ENCODE data around the gene BAX.

The BAX gene

DNA sequence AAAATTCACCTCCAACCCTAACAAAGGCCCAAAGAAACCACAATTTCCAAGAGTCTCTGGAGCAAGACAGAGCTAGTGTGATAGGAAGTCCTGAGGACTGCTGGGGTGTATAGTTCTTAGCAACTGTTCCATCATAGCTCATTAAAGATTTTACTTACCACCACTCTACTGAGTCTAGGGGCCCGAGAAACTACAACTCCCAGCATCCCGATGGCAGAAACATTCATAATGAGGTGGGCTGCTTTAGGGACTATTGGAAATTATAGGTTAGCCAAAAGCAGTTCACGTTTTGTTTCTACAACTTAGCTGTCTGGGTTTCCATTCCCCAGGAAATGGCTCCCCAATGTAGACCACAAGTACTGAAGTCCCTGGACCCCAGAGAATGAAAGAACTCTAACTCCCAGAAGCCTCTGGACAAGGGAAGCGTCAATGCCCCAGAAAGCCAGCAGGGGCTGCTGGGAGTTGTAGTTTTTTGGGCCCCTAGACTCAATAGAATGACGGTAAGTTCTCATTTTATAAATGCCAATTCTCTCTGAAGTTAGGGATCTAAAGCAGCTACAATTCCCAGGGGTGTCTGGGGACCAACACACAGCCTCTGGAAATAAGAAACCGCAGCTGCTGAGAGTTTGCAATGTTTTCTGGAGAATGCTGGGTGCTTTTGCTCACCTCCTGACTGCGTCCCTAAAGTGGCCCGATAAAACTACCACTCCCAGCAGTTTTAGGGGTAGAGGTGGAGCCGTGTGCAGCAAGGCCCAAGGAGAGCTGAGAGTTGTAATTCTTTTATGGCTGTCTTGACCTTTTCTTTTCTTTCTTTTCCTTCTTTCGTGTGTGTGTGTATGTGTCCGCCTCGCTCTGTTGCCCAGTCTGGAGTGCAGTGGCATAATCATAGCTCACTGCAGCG lies 21.5 kb downstream of the BAX start:
- Mint-ChIP-seq H3K9me3 (no peaks in the 10 kb centered on the region), H3K27ac (no peak overlapping the region), H3K27me3 (no peaks in the 10 kb centered on the region), H3K4me3 (no peak overlapping the region), H3K4me1 (peaks cover 28% of the 10 kb centered on the region)
- DNase-seq (no peak), ATAC-seq (peak; percentile 71)

DNA sequence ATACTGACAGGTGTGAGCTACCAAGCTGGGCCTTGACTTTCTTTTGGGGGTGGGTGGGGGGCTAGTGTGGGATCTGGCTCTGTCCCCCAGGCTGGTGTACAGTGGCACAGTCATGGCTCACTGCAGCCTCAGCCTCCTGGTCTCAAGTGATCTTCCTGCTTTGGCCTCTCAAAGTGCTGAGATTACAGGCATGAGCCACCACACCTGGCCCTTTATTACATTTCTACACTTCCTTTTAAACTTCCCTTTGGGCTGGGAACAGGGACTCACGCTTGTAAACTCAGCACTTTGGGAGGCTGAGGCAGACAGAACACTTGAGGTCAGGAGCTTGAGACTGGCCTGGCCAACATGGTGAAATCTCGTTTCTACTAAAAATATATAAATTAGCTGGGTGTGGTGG lies 22.4 kb downstream of the BAX start:
- no peak overlapping the region for H3K4me3 Mint-ChIP-seq
- ATAC-seq: no peak
- no peak for DNase-seq
- H3K27me3 Mint-ChIP-seq: no peaks in the 10 kb centered on the region
- H3K4me1 Mint-ChIP-seq: peaks cover 28% of the 10 kb centered on the region
- H3K9me3 Mint-ChIP-seq: no peaks in the 10 kb centered on the region
- H3K27ac Mint-ChIP-seq: no peak overlapping the region

DNA sequence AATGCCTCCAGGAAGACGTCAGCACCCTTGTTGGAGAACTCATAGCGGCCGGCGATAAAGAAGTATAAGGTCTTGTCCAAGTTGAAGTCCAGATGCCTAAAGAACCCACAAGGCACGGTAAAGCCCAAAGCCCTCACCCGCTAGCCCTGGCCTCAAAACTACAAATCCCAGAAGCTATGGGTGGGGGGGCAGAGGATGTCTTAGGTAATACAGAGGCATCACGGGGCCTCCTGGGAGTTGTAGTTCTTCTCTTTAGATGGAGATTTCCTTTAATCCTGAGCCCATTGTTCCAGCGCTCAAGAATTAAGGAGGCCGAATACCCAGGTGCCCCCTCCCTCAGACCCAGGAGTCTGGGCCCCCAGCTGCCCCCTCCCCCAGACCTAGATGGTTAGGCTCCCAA lies 27.6 kb downstream of the BAX start:
- no peaks in the 10 kb centered on the region for H3K9me3 Mint-ChIP-seq
- H3K4me1 Mint-ChIP-seq: peaks cover 26% of the 10 kb centered on the region
- no peaks in the 10 kb centered on the region for H3K27me3 Mint-ChIP-seq
- H3K4me3 Mint-ChIP-seq: no peak overlapping the region
- ATAC-seq: no peak
- H3K27ac Mint-ChIP-seq: no peak overlapping the region
- DNase-seq: no peak

DNA sequence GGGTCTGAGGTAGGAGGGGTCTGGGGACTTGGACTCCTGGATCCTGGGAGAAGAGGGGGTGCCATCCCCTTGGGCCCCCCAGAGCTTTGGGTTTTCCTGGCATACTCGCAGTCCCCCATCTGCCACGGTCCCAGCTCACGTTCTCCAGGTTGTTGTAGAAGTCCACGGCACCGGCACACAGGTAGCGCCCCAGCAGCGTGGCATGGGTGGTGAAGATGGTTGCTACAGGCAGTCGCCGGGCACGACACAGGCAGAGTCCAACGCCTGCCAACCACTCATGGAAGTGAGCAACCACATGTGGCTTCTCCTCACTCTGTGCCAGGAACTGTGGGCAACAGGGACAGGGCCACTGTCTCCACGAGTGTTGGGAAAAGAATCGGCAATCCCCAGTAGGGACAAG lies 31.0 kb downstream of the BAX start:
- Mint-ChIP-seq H3K9me3 (no peaks in the 10 kb centered on the region), H3K4me1 (peaks cover 30% of the 10 kb centered on the region), H3K27ac (peak overlapping the region in 1 of 2 donors; percentile 48), H3K4me3 (no peak overlapping the region), H3K27me3 (no peaks in the 10 kb centered on the region)
- ATAC-seq (no peak), DNase-seq (no peak)

DNA sequence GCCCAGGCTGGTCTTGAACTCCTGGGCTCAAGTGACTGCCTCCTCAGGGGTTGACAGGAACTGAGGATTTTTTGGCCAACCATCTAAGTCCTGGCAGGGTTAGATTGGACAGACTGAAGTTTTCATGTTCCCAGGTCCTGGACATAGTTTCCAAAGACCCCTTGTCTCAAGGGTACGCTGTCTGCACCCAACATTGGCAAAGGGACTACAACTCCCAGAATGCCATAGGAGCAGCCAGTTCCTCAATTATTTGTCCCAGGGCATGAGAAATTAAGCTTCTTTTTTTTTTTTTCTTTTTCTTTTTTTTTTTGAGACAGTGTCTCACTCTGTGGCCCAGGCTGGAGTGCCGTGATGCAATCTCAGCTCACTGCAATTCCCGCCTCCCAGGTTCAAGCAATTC lies 31.5 kb downstream of the BAX start:
- DNase-seq (no peak), ATAC-seq (no peak)
- no peaks in the 10 kb centered on the region for H3K27me3 Mint-ChIP-seq
- H3K4me1 Mint-ChIP-seq: peaks cover 35% of the 10 kb centered on the region
- H3K4me3 Mint-ChIP-seq: no peak overlapping the region
- H3K9me3 Mint-ChIP-seq: no peaks in the 10 kb centered on the region
- H3K27ac Mint-ChIP-seq: no peak overlapping the region

DNA sequence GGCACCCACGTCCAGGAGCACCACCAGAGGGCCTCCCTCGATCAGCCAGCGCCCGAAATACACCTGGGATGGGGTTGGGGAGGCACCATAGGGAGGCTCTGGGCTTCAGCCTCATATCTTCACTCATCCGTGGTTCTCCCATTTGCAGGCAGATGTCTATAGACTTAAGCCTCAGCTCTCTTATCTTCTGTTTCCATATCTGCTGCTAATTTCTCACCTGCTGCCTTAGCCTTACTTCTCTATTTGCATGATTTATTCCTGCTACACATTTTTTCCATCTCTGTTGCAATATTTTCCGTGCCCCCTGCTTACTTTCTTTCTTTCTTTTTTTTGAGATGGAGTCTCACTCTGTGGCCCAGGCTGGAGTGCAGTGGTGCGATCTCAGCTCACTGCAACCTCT lies 32.6 kb downstream of the BAX start:
- Mint-ChIP-seq H3K9me3 (no peaks in the 10 kb centered on the region), H3K27ac (no peak overlapping the region), H3K4me1 (peaks cover 46% of the 10 kb centered on the region), H3K4me3 (peak overlapping the region in 1 of 2 donors; percentile 1), H3K27me3 (no peaks in the 10 kb centered on the region)
- no peak for DNase-seq
- ATAC-seq: no peak

DNA sequence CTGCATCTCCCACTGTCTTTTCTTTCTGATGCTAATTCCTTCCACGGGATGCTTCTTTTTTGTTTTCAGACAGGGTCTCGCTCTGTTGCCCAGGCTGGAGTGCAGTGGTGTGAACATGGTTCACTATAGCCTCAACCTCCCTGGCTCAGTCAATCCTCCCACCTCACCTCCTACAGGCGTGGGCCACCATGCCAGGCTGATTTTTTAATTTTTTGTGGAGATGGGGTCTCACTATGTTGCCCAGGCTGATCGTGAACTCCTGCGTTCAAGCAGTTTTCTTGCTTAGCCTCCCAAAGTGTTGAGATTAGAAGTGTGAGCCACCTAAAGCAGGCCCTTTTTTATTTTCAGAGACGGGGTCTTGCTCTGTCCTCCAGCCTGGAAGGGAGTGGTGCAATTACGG lies 33.6 kb downstream of the BAX start:
- Mint-ChIP-seq H3K9me3 (no peaks in the 10 kb centered on the region), H3K27ac (peak overlapping the region in 1 of 2 donors; percentile 91), H3K4me3 (no peak overlapping the region), H3K27me3 (no peaks in the 10 kb centered on the region), H3K4me1 (peaks cover 50% of the 10 kb centered on the region)
- DNase-seq (no peak), ATAC-seq (no peak)

DNA sequence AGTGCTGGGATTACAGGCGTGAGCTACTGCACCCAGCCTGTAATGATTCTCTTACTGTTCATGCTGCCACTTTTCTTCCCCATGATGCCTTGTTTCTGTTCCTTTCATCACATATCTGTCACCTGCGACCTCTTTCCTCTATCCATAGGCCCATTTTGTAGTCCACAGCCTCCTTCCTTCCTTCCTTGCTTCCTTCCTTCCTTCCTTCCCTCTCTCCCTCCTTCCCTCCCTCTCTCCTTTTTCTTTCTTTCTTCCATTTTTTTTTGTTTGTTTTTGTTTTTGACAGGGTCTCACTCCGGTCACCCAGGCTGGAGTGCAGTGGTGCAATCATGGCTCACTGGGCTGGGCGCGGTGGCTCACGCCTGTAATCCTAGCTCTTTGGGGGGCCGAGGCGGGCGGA lies 34.2 kb downstream of the BAX start:
- DNase-seq (no peak), ATAC-seq (no peak)
- Mint-ChIP-seq H3K9me3 (no peaks in the 10 kb centered on the region), H3K27me3 (no peaks in the 10 kb centered on the region), H3K4me3 (no peak overlapping the region), H3K4me1 (peaks cover 53% of the 10 kb centered on the region), H3K27ac (peak overlapping the region in 1 of 2 donors; percentile 84)

DNA sequence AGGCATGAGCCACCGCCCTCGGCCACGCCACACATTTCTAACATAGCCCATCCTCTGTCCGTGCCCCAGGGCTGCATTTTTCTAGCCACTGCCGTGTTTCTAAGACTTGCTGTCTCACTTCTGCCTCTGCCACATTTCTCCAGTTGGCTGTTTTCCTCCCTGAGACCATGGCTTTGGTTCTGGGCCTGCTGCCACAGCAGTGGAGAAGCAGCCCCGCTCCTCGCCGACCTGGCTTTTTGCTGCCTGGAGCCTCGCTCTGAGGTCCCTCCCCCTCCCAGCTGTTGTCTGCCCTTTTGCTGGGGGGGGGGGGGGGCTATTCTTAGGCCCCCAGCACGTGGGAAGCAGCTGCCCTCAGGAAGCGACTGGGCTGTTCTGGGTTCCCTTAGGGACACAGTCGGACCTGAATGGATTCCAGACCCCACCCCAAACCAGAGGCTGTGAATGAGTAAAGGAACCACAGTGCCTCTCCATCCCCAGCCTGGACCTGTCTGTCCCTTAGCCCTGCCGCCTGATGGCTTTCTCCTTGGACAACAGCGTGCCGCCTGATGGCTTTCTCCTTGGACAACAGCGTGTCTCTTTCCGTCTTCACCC lies 35.1 kb downstream of the BAX start:
- ATAC-seq (no peak), DNase-seq (no peak)
- no peaks in the 10 kb centered on the region for H3K27me3 Mint-ChIP-seq
- no peak overlapping the region for H3K27ac Mint-ChIP-seq
- H3K9me3 Mint-ChIP-seq: no peaks in the 10 kb centered on the region
- H3K4me1 Mint-ChIP-seq: peaks cover 62% of the 10 kb centered on the region
- H3K4me3 Mint-ChIP-seq: no peak overlapping the region

DNA sequence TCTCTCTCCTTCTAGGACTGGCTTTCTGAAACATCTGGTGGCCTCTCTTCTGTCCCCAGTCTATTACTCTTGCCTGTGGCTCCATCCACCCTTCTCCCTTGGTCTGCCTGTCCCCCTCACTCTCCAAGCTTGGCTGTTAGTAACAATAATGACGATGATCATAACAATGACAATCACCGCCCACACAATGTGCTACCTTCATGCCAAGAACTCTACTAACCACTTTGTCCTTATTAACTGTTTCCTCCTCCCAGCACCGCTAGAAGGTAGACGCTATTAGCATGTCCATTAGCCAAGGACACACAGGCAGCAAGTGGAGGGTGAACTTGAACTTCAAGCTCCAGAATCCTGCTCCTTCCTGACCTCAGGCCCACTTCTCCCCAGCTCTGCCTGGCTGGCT lies 35.7 kb downstream of the BAX start:
- no peaks in the 10 kb centered on the region for H3K9me3 Mint-ChIP-seq
- H3K27me3 Mint-ChIP-seq: no peaks in the 10 kb centered on the region
- H3K4me1 Mint-ChIP-seq: peaks cover 68% of the 10 kb centered on the region
- DNase-seq: no peak
- H3K27ac Mint-ChIP-seq: peak overlapping the region in 1 of 2 donors; percentile 0
- ATAC-seq: no peak
- no peak overlapping the region for H3K4me3 Mint-ChIP-seq

DNA sequence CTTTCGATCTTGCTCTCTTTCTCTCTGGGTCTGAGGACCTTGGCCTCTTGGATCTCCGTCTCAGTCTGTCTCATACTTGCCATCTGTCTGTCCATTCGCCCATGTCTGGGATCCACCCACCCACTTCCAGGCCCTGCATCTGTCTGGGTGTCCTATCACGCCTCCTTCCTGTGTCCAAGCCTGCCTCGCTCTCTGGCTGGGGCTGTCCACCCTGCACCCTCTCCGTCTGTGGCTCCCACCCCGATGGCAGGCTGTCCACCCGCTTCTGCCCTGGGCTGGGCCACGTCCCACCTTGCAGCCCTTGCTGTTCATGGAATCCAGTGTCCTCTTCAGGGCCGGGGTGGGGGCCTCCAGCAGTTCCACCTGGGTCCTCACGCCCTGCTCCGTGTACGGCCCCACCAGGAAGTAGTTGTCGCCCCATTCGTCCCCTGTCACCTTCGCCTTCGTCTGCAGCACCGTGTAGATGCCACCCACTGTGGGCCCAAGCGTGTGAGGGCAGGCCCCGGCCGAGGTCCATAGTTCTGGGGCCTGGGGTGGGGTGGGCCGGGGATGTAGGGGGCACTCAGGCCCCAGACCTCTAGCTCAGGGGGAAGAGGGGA lies 36.4 kb downstream of the BAX start:
- H3K4me3 Mint-ChIP-seq: no peak overlapping the region
- H3K9me3 Mint-ChIP-seq: no peaks in the 10 kb centered on the region
- no peaks in the 10 kb centered on the region for H3K27me3 Mint-ChIP-seq
- DNase-seq (no peak), ATAC-seq (no peak)
- peaks cover 75% of the 10 kb centered on the region for H3K4me1 Mint-ChIP-seq
- peak overlapping the region in 1 of 2 donors; percentile 59 for H3K27ac Mint-ChIP-seq

DNA sequence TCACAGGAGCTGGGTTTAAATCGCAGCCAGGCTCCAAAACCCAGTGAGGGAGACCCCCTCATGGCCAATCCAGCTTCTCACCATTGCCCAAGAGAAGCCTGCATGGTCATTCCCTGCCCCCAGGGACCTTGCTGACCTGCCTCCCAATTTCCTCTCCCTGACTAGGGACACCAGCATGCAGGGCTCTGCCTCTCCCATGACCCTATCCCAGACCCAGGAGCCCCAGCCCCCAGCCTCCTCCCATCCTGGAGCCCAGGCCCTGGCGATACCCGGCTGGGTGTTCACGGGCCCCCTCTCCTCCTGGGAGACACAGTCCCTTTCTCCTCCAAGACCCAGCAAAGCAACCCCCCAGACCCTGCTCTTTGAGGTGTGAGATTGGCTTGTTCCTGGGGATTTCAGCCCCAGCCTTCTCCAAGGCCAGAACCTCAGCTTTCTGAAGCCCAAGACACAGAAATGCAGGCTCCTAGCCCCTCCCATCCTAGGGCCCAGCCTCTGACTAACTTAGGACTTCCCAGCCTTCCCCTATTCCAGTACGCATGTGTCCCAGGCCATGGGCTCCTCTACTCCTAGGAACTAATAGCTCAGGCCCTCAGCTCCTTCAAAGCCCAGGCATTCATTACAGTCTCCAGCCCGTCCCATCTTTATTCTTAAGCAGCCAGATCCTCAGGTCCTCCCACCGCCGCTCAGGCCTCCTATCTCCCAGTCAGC lies 37.4 kb downstream of the BAX start:
- ATAC-seq: no peak
- peak overlapping the region; percentile 90 to 92 for H3K4me3 Mint-ChIP-seq
- H3K27me3 Mint-ChIP-seq: no peaks in the 10 kb centered on the region
- no peaks in the 10 kb centered on the region for H3K9me3 Mint-ChIP-seq
- peak overlapping the region; percentile 93 to 95 for H3K27ac Mint-ChIP-seq
- no peak for DNase-seq
- H3K4me1 Mint-ChIP-seq: peaks cover 77% of the 10 kb centered on the region

DNA sequence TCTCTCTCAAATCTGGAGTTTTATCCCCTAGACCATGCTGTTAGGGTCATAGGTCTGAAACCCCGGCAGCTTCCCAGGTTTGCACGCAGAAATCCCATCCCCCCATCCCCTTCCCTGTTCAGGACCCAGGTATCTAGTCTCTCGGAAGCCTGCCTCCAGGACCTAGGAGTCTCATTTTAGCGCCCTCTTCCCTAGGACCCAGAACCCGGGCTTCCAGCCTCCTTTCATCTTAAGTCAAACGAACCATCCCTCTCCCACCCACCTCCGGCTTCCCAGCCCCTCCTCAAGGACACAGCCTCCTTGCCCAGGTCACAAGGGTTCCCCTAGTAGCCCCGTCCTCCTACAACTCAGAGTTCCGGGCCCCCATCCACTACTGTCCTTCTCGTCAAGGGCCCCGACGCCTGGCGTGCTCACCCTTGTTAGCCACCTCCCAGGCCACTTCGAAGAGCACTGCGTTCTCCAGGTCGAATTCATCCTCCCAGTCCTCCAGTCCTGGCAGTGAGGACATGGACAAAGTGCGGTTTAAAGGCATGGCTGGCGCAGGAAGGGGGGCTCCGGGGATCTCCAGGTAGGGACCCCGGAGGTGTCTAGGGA lies 38.0 kb downstream of the BAX start:
- peak overlapping the region; percentile 93 to 95 for H3K27ac Mint-ChIP-seq
- peaks cover 76% of the 10 kb centered on the region for H3K4me1 Mint-ChIP-seq
- peak overlapping the region; percentile 90 to 92 for H3K4me3 Mint-ChIP-seq
- no peaks in the 10 kb centered on the region for H3K9me3 Mint-ChIP-seq
- no peak for DNase-seq
- no peak for ATAC-seq
- H3K27me3 Mint-ChIP-seq: no peaks in the 10 kb centered on the region

DNA sequence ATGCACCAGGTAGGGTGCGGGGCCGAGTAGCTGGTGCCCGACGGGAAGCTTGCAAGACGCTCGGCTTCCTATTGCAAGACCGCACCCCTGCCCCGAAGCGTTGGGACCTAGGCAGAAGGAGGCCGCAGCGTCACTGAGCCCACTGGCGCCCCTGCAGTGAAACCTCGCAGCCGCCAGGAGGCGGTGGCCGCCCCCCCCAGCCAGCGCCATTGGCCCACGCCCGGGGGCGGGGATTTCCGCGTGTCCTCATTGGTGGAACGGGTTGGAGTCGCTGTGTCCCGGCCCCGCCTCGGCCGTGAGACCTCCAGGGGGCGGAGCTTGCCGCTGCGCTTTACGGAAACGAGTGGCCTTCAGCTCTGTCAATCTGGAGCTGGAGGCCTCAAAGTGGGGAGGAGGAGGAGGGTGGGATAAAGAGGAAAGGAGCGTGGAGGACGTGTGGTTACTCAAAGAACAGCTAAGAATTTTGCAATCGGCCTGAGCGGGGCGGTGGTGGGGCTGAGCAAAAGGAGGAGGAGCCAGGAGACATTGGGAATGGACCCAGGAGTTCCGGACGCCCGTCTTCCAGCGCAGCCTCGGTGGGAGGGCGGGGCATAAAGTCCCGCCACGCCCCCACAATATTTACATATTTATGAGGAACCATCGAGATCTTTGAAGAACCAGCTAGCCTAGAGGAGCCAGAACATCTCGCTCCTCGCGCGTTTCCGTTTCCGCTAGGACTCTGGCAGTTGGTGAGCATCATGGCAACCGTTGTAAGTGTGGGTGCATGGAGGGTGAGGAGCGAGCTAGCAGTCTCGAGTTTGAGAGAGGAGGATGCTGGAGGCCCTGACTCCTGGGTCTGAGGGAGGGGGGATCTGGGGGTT lies 38.7 kb downstream of the BAX start, which contains the start of the genes GYS1 and RUVBL2:
Gene GYS1, minus strand, starts transcription at position 135 of the 860 bp plus-strand sequence. CDS start 197 bp downstream, outside the sequence.
Gene RUVBL2, plus strand, starts transcription at position 713 of the 860 bp plus-strand sequence. Its CDS starts 25 bp downstream, at position 738.
- no peaks in the 10 kb centered on the region for H3K27me3 Mint-ChIP-seq
- peak within 1 kb of the TSS; percentile 95 to 98 for H3K27ac Mint-ChIP-seq
- ATAC-seq (peak; percentile 95), DNase-seq (peak; percentile 99 to 100)
- peak within 1 kb of the TSS; percentile 90 to 92 for H3K4me3 Mint-ChIP-seq
- H3K9me3 Mint-ChIP-seq: no peaks in the 10 kb centered on the region
- H3K4me1 Mint-ChIP-seq: peaks cover 75% of the 10 kb centered on the region
